HepG2 (cell line): ENCODE data around the gene ADAM15. TPM values are rescaled to one million over a fixed set of nuclear protein-coding genes. Genes with fewer than 3 reads are reported as not detected.

Source experiments
- ATF1 ChIP-seq: IDR thresholded peaks from 2 replicates; pipeline ENCODE4 v1.6.1; 2016; ENCODE audit warnings: mild to moderate bottlenecking, control low read depth
- E2F2 ChIP-seq: sonication (generic); formaldehyde crosslinking; IDR thresholded peaks from 2 replicates; pipeline ENCODE4 v1.4.0; 2020; ENCODE audit warnings: missing genetic modification reagents, borderline replicate concordance
- HOMEZ ChIP-seq: IDR thresholded peaks from 2 replicates; pipeline ENCODE4 v1.6.1; 2016; ENCODE audit warnings: low read depth
- IKZF5 ChIP-seq: IDR thresholded peaks from 2 replicates; pipeline ENCODE4 v1.6.1; 2018; ENCODE audit warnings: missing genetic modification reagents, mild to moderate bottlenecking, missing compliant biosample characterization
- MBNL3 ChIP-seq: fragments of 250-450 bp; sonication (Bioruptor Pico); conservative IDR thresholded peaks from 2 replicates; pipeline ENCODE4 v1.8.0; 2022; ENCODE audit warnings: mild to moderate bottlenecking, inconsistent platforms
- MTA1 ChIP-seq: sonication (generic); formaldehyde crosslinking; IDR thresholded peaks from 2 replicates; pipeline ENCODE4 v1.4.0; 2020; ENCODE audit warnings: missing genetic modification reagents, mild to moderate bottlenecking, borderline replicate concordance
- NFKBIZ ChIP-seq: IDR thresholded peaks from 2 replicates; pipeline ENCODE4 v1.6.1; 2018; ENCODE audit warnings: missing genetic modification reagents, missing compliant biosample characterization
- PAXIP1 ChIP-seq: sonication (generic); formaldehyde crosslinking; conservative IDR thresholded peaks from 2 replicates; pipeline ENCODE4 v1.4.0; 2020; ENCODE audit warnings: mild to moderate bottlenecking, missing genetic modification reagents, moderate library complexity
- RBAK ChIP-seq: sonication (generic); formaldehyde crosslinking; IDR thresholded peaks from 2 replicates; pipeline ENCODE4 v1.5.1; 2020; ENCODE audit warnings: mild to moderate bottlenecking, missing genetic modification reagents
- RFX5 ChIP-seq: IDR thresholded peaks from 2 replicates; pipeline ENCODE4 v1.6.1; 2011; ENCODE audit warnings: low read depth, low read length, improper control_type of control experiment
- SMYD3 ChIP-seq: sonication (generic); formaldehyde crosslinking; IDR thresholded peaks from 2 replicates; pipeline ENCODE4 v1.8.1; 2023; ENCODE audit warnings: mild to moderate bottlenecking, missing genetic modification reagents
- SNAI1 ChIP-seq: sonication (generic); formaldehyde crosslinking; IDR thresholded peaks from 2 replicates; pipeline ENCODE4 v1.5.0; 2020; ENCODE audit warnings: mild to moderate bottlenecking, missing genetic modification reagents, borderline replicate concordance
- STAG1 ChIP-seq: sonication (generic); formaldehyde crosslinking; IDR thresholded peaks from 2 replicates; pipeline ENCODE4 v1.4.0; 2020; ENCODE audit warnings: missing genetic modification reagents
- TBP ChIP-seq: sonication (generic); formaldehyde crosslinking; IDR thresholded peaks from 2 replicates; pipeline ENCODE4 v1.5.0; 2020; ENCODE audit warnings: missing genetic modification reagents
- ZBTB20 ChIP-seq: sonication (generic); formaldehyde crosslinking; IDR thresholded peaks from 2 replicates; pipeline ENCODE4 v1.8.1; 2023; ENCODE audit warnings: missing genetic modification reagents, low read depth, mild to moderate bottlenecking, borderline replicate concordance
- ZMAT3 ChIP-seq: sonication (generic); formaldehyde crosslinking; conservative IDR thresholded peaks from 2 replicates; pipeline ENCODE4 v1.7.0; 2021; ENCODE audit warnings: missing genetic modification reagents
- ZNF225 ChIP-seq: sonication (generic); formaldehyde crosslinking; IDR thresholded peaks from 2 replicates; pipeline ENCODE4 v1.4.0; 2020; ENCODE audit warnings: mild to moderate bottlenecking, missing genetic modification reagents
- ZNF230 ChIP-seq: sonication (generic); formaldehyde crosslinking; IDR thresholded peaks from 2 replicates; pipeline ENCODE4 v1.4.0; 2020; ENCODE audit warnings: mild to moderate bottlenecking, missing genetic modification reagents
- ZNF350 ChIP-seq: sonication (generic); formaldehyde crosslinking; IDR thresholded peaks from 2 replicates; pipeline ENCODE4 v1.4.0; 2020; ENCODE audit warnings: mild to moderate bottlenecking, low read depth, missing genetic modification reagents, borderline replicate concordance
- ZNF441 ChIP-seq: sonication (generic); formaldehyde crosslinking; IDR thresholded peaks from 2 replicates; pipeline ENCODE4 v1.7.0; 2021; ENCODE audit warnings: missing genetic modification reagents, borderline replicate concordance
- ZNF468 ChIP-seq: sonication (generic); formaldehyde crosslinking; IDR thresholded peaks from 2 replicates; pipeline ENCODE4 v1.8.0; 2022; ENCODE audit warnings: mild to moderate bottlenecking, moderate library complexity, missing genetic modification reagents
- ZNF570 ChIP-seq: sonication (generic); formaldehyde crosslinking; IDR thresholded peaks from 2 replicates; pipeline ENCODE4 v1.4.0; 2020; ENCODE audit warnings: mild to moderate bottlenecking, missing genetic modification reagents, borderline replicate concordance
- ZNF879 ChIP-seq: sonication (generic); formaldehyde crosslinking; IDR thresholded peaks from 2 replicates; pipeline ENCODE4 v1.8.1; 2023; ENCODE audit warnings: missing genetic modification reagents
- ZSCAN22 ChIP-seq: sonication (generic); formaldehyde crosslinking; IDR thresholded peaks from 2 replicates; pipeline ENCODE4 v1.4.0; 2020; ENCODE audit warnings: mild to moderate bottlenecking, missing genetic modification reagents
- polyA plus RNA-seq, 8 experiments: library from polyadenylated mRNA; depleted of rRNA in 3 of 8; stranded (reverse) in 7 of 8; unstranded in 1 of 8; fragments of >200 nt; fragmentation: Illumina TruSeq in 4 of 8; extraction: Trizol in 4 of 8; gene quantifications; 2 replicates each; pipeline versions ENCODE4 v1.2.1 to v1.2.3, GENCODE V29; 2011 to 2016; ENCODE audit warnings: low read depth in 4 of 8, missing spikeins in 1 of 8, mixed read lengths in 1 of 8; ENCODE audit not compliant: insufficient read depth in 1 of 8
- total RNA-seq, 5 experiments: library from RNA; depleted of rRNA; stranded (reverse); fragments of >200 nt; fragmentation: Illumina TruSeq; extraction: Trizol; gene quantifications; 2 replicates each; pipeline ENCODE4 v1.2.3, GENCODE V29; 2016; ENCODE audit warnings: low read depth in 1 of 5

The ADAM15 gene
- total and polyA plus RNA-seq, 2 of the 13 experiments (the other 11 are each of a cell fraction or from before 2014, with no cell fraction given), result 17.9 to 25.6 TPM

GRCh38 chr1:155070721-155071569 lies 19.8 kb downstream of the ADAM15 start (continued):
- TF ChIP-seq ZSCAN22 (CRISPR knock-in tag), result no peak
- TF ChIP-seq ZNF879 (CRISPR knock-in tag), result no peak
- TF ChIP-seq ZNF225, result no peak
- no peak for TF ChIP-seq ZNF570 (CRISPR knock-in tag)
- TF ChIP-seq IKZF5 (CRISPR knock-in tag), result no peak
- no peak for TF ChIP-seq ATF1 (CRISPR knock-in tag)
- TF ChIP-seq MTA1, result no peak
- TF ChIP-seq SNAI1 (CRISPR knock-in tag), result no peak
- no peak for TF ChIP-seq ZNF468 (CRISPR knock-in tag)
- TF ChIP-seq HOMEZ (CRISPR knock-in tag), result no peak
- no peak for TF ChIP-seq ZNF441 (CRISPR knock-in tag)
- no peak for TF ChIP-seq ZMAT3 (CRISPR knock-in tag)
- no peak for TF ChIP-seq ZNF230 (CRISPR knock-in tag)
- 0 out of 2 replicates have a peak, but pooled peaks have one; percentile 23 for TF ChIP-seq ZNF350
- no peak for TF ChIP-seq ZBTB20
- no peak for TF ChIP-seq MBNL3 (CRISPR knock-in tag)
- no peak for TF ChIP-seq NFKBIZ (CRISPR knock-in tag)
- no peak for TF ChIP-seq E2F2 (CRISPR knock-in tag)
- no peak for TF ChIP-seq TBP (CRISPR knock-in tag)
- no peak for TF ChIP-seq PAXIP1
- no peak for TF ChIP-seq SMYD3
- TF ChIP-seq RFX5, result no peak
- peak; percentile 10; the same call in 1 of the 2 replicates for TF ChIP-seq STAG1 (CRISPR knock-in tag)
- no peak for TF ChIP-seq RBAK (CRISPR knock-in tag)
